Measurements from ENCODE around the gene ERG.

Gene ERG

DNA sequence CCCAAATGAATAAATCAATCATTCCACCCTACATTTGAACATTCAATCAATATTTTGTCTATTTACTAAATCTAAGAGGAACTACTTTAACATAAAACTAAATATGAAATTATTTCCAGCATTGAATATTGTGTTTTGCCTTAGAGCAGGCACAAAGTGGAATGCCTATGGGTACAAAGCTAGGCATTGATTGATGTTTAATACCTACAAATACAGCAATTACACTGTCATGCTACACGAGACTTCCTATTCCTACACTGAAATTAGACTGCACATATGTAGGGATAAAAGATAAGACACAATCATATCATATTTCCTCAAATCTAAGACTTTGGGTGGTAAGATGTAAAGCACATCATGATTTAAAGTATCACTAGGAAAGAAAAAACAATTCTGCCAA lies 12.9 kb upstream of the ERG start:
- DNase-seq (ENCODE audit: low spot score) = no peak
- H3K9me3 ChIP-seq (ENCODE audit: severe bottlenecking) = no peaks in the 10 kb centered on the region
- ATAC-seq (ENCODE audit: low read depth) = no peak
- no peaks in the 10 kb centered on the region for H3K4me1 ChIP-seq (ENCODE audit: insufficient read depth, poor library complexity, severe bottlenecking)
- no peak overlapping the region for H3K4me3 ChIP-seq (ENCODE audit: severe bottlenecking)
- no peak for TF ChIP-seq CTCF (IDR thresholded peaks at IDR 0.05; ENCODE audit: poor library complexity, severe bottlenecking)
- H3K27ac ChIP-seq (ENCODE audit: poor library complexity, severe bottlenecking) = no peak overlapping the region
- no peaks in the 10 kb centered on the region for H3K27me3 ChIP-seq (ENCODE audit: insufficient read depth, poor library complexity, severe bottlenecking)
- no peaks in the 10 kb centered on the region for H3K36me3 ChIP-seq (ENCODE audit: low read depth)

- H3K27ac ChIP-seq (ENCODE audit: poor library complexity, severe bottlenecking) = no peak overlapping the region
- H3K9me3 ChIP-seq (ENCODE audit: severe bottlenecking) = no peaks in the 10 kb centered on the region
- no peak overlapping the region for H3K4me3 ChIP-seq (ENCODE audit: severe bottlenecking)
- no peak for DNase-seq (ENCODE audit: low spot score)
- peaks cover 15% of the 10 kb centered on the region for H3K4me1 ChIP-seq (ENCODE audit: insufficient read depth, poor library complexity, severe bottlenecking)
- TF ChIP-seq CTCF (IDR thresholded peaks at IDR 0.05; ENCODE audit: poor library complexity, severe bottlenecking) = no peak
- no peak for ATAC-seq (ENCODE audit: low read depth)
- H3K36me3 ChIP-seq (ENCODE audit: low read depth) = no peaks in the 10 kb centered on the region
- no peaks in the 10 kb centered on the region for H3K27me3 ChIP-seq (ENCODE audit: insufficient read depth, poor library complexity, severe bottlenecking)
Observed at GRCh38 chr21:38507374-38507942, 9.2 kb upstream of the ERG start.

DNA sequence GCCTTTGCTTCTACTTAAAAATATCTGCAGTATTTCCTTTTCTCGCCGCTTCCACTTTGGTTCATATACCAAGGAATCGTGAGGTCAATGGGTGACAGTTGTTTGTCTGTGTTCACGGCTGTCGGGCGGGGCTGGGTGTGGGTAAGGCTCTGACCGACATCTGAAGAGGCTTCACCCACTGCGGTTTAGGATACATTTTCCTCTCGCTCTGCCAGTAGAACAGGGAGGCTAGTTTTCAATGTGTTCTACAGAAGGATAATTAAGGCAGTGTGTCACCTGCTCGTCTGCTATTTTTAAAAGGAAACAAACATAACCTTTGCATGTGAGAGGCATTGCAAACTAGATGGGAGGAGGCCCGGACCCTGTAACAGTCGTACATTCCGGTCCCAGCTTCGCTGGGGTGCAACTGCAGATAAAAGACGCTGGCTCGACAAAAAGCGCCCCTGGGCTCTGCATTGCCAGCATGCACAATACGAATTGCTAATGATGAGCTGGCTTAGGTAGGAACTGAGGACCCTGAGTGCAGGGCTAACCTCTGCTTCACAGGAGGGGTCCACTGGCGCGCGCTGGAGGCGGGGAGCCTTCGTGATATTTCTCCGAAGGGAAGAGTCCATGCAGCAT lies 8.5 kb upstream of the ERG start:
- no peak overlapping the region for H3K4me3 ChIP-seq (ENCODE audit: severe bottlenecking)
- DNase-seq (ENCODE audit: low spot score) (no peak), ATAC-seq (ENCODE audit: low read depth) (no peak)
- H3K4me1 ChIP-seq (ENCODE audit: insufficient read depth, poor library complexity, severe bottlenecking) = peaks cover 15% of the 10 kb centered on the region
- no peak overlapping the region for H3K27ac ChIP-seq (ENCODE audit: poor library complexity, severe bottlenecking)
- no peaks in the 10 kb centered on the region for H3K27me3 ChIP-seq (ENCODE audit: insufficient read depth, poor library complexity, severe bottlenecking)
- no peaks in the 10 kb centered on the region for H3K9me3 ChIP-seq (ENCODE audit: severe bottlenecking)
- no peaks in the 10 kb centered on the region for H3K36me3 ChIP-seq (ENCODE audit: low read depth)
- TF ChIP-seq CTCF (IDR thresholded peaks at IDR 0.05; ENCODE audit: poor library complexity, severe bottlenecking) = no peak

GRCh38 chr21:38505654-38506523 lies 7.6 kb upstream of the ERG start:
- no peak for DNase-seq (ENCODE audit: low spot score)
- H3K36me3 ChIP-seq (ENCODE audit: low read depth) = no peaks in the 10 kb centered on the region
- ATAC-seq (ENCODE audit: low read depth) = peak; percentile 86
- no peak overlapping the region for H3K4me3 ChIP-seq (ENCODE audit: severe bottlenecking)
- peaks cover 15% of the 10 kb centered on the region for H3K4me1 ChIP-seq (ENCODE audit: insufficient read depth, poor library complexity, severe bottlenecking)
- no peaks in the 10 kb centered on the region for H3K9me3 ChIP-seq (ENCODE audit: severe bottlenecking)
- no peaks in the 10 kb centered on the region for H3K27me3 ChIP-seq (ENCODE audit: insufficient read depth, poor library complexity, severe bottlenecking)
- H3K27ac ChIP-seq (ENCODE audit: poor library complexity, severe bottlenecking) = no peak overlapping the region
- TF ChIP-seq CTCF (IDR thresholded peaks at IDR 0.05; ENCODE audit: poor library complexity, severe bottlenecking) = peak; percentile 86

Data from RWPE2 (cell line).